Rectal smooth muscle tissue (tissue), 1 donor: ENCODE measurements around the gene RAB31.
A peak's percentile ranks its signal among the peaks of the same experiment; 100 is the strongest.

Experiments
- H3K27ac ChIP-seq: one replicate; pipeline ENCODE4 v1.7.0; 2013; ENCODE audit warnings: low read depth, low read length, inconsistent platforms
- H3K27me3 ChIP-seq: one replicate; pipeline ENCODE4 v1.7.0; 2013; ENCODE audit warnings: low read length; ENCODE audit not compliant: control insufficient read depth, insufficient read depth
- H3K36me3 ChIP-seq: one replicate; pipeline ENCODE4 v1.7.0; 2013; ENCODE audit warnings: low read length; ENCODE audit not compliant: control insufficient read depth, insufficient read depth
- H3K4me1 ChIP-seq: one replicate; pipeline ENCODE4 v1.7.0; 2013; ENCODE audit warnings: low read length; ENCODE audit not compliant: control insufficient read depth, insufficient read depth
- H3K4me3 ChIP-seq: one replicate; pipeline ENCODE4 v1.7.0; 2013; ENCODE audit warnings: low read length
- H3K9ac ChIP-seq: one replicate; pipeline ENCODE4 v1.7.0; 2013; ENCODE audit warnings: low read length

The RAB31 gene

DNA sequence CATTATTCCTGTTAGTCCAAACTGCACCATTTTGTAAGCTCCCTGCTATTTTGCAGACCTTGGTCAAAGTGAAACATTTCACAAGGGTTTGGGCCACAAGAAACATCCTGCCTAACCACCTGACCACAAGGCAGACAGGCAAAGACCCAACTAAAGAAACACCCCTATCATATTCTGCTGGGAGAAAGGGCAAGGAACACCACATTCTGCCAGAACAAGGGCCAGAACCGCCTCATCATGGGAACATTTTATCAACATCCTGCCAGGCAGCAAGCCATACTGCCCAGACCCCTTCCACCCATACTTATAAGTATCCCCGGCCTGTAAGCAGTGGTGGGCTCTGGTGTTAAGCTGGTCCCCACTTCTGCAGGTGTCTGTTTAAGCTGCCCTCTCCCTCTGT is 12.0 kb upstream of the RAB31 start:
- Histone ChIP-seq H3K36me3 (no peaks in the 10 kb centered on the region), H3K9ac (no peak overlapping the region), H3K27ac (no peak overlapping the region), H3K4me1 (no peaks in the 10 kb centered on the region), H3K4me3 (no peak overlapping the region), H3K27me3 (no peaks in the 10 kb centered on the region)

DNA sequence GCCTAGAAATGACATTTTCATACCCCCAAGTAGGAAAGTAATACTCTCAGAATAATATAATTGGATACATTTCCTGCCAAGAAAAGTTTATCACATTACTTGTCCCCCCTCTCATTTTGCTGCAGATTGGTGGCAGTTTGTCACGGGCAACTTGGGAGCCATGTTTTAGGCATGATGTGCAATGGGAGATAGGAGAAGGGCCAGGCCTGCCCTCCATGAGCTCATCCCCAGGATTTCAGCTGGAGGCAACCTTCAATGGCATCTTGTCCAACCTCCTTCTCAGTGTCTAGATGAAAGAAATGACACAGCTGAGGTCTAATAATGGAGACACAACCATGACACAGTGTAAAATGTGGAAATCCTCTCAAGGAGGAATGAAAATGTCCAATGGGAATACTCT is 11.4 kb upstream of the RAB31 start:
- Histone ChIP-seq H3K9ac (no peak overlapping the region), H3K27ac (no peak overlapping the region), H3K36me3 (no peaks in the 10 kb centered on the region), H3K27me3 (no peaks in the 10 kb centered on the region), H3K4me3 (no peak overlapping the region), H3K4me1 (no peaks in the 10 kb centered on the region)

DNA sequence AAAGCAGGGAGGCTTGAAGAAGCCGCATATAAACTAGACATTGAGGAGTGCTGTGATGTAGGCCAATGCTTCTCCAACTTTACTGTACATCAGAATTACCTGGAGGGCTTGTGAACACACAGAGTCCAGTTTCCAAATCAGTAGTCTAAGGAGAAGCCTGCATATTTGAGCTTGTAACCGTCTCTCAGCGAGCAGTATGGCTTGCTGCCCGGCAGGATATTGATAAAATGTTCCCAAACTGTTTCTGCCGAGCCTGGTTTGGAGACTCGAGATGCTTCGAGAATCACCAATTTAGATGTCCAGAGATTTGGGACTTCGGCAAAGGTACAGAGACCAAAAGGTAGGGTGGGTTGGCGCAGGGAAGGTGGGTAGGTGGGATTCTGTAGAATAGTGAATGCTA is 11.0 kb upstream of the RAB31 start:
- H3K9ac ChIP-seq, result no peak overlapping the region
- H3K4me1 ChIP-seq, result no peaks in the 10 kb centered on the region
- no peak overlapping the region for H3K27ac ChIP-seq
- H3K27me3 ChIP-seq, result no peaks in the 10 kb centered on the region
- H3K36me3 ChIP-seq, result no peaks in the 10 kb centered on the region
- H3K4me3 ChIP-seq, result no peak overlapping the region

DNA sequence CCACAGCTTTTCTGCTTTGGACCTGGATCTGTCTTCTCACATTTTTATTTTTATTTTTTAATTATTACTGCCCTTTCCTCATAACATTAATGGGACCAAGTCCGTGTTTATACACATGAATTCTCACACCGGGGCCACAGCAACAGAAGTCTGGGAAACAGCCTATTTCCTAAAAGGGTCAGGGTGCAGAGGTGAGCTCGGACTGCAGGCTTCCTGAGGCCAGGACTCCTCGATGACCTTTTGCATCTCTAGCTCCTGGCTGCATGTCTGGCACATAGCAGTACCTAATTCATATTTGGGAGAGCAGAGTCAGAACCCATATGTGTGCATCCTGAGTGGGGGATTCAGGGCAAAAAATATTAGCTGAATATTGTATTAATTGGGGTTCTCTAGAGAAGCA is 9.6 kb upstream of the RAB31 start:
- H3K27me3 ChIP-seq, result no peaks in the 10 kb centered on the region
- H3K36me3 ChIP-seq, result no peaks in the 10 kb centered on the region
- H3K9ac ChIP-seq, result no peak overlapping the region
- H3K4me3 ChIP-seq, result no peak overlapping the region
- H3K27ac ChIP-seq, result no peak overlapping the region
- no peaks in the 10 kb centered on the region for H3K4me1 ChIP-seq

DNA sequence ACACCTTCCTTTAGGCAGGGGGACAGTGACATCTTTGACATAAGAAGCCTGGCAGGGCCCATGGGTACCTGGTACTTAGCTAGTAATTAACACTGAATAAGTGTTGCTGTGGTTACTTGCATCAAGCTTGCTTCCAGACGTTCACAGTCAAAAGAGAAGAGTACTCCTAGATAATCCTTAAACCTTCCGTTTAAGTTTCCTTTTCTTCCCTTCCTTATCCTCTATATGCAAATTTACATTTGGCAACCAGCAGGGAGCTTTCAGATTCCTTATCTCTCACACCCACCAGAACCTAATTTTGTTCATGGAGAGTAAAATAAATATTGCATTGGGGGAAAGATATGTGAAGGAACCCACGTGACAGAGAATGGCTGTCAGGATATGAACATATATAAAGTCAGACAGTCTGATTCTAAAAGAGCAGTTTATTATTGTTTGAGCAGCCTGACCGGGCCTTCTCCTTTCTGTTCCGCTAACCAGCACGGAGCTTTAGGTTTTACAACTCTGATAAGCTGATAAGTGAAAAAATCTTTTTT is 7.8 kb upstream of the RAB31 start:
- Histone ChIP-seq H3K27me3 (no peaks in the 10 kb centered on the region), H3K36me3 (no peaks in the 10 kb centered on the region), H3K9ac (no peak overlapping the region), H3K27ac (no peak overlapping the region), H3K4me3 (no peak overlapping the region), H3K4me1 (no peaks in the 10 kb centered on the region)

DNA sequence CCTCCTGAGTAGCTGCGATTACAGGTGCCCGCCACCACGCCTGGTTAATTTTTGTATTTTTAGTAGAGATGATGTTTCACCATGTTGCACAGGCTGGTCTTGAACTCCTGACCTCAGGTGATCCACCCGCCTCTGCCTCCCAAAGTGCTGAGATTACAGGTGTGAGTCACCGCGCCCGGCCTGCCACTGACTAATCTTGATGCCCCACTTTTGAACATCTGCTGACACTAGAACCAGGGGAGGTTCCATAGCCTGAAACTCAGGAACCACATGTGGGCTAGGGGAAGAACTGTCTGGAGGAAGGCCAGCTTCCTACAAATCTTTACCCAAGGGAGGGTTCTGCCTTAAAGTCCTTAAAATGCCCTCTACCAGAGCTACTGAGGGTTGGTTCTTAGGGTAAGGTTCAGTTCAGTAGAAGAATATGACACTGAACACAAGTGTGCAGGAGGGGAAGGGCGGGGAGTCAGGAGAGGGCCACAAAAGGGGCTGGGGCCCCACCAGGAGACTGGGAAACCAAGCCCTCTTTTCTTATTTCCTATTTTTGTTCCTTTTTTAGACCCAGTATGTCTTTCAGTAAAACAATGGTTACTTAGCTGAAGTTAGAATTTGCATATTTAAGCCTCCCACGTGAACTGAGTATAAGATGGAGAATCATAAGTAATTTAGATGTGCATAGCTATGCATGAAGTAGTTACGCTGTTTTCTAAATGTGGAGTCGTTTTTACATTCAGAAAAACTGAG is 6.3 kb upstream of the RAB31 start:
- Histone ChIP-seq H3K9ac (no peak overlapping the region), H3K27ac (no peak overlapping the region)

DNA sequence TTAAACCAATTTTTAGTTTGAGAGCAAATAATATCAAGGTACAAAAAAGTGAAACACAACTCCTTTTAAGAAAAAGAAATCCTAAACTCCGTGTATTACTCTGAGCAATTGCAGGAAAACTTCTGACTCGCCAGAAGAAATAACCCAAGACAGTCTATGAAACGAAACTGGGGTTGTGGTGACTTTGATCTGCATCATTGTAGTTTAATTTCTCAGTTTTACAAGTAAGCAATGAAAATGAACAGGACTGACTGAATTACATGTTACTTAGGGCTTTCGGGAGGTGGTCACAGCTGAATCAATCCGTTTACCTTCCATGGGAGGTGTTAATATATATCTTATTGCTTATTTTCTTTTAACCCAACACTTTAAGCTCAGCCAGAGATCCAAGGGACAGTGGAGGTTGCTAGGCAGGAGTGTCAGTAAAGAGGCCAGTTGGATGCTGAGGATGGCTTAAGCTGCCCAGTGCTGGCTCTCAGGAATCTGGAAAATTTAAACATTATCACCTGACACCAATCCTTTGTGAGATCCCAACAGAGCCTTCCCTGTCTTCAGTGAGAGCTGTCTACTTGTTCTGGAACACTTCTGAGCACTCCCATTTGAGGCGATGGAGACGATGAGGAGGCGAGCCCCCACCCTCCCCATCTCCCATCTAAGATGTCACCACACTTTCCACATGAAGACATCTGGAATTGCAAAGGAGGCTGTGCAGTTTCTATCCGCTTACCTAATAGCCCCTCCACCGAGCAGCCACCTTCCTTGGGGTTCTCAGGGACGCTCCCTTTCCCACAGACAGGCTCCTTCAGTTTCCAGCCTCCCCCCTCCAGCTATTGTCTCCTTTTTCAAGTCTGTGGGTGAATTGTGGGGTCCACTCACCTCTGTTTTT is 3.6 kb upstream of the RAB31 start:
- Histone ChIP-seq H3K9ac (no peak overlapping the region), H3K4me1 (peaks cover 8% of the 10 kb centered on the region), H3K4me3 (no peak overlapping the region), H3K27me3 (peaks cover under 1% of the 10 kb centered on the region), H3K36me3 (no peaks in the 10 kb centered on the region), H3K27ac (no peak overlapping the region)

More for the DNA sequence above, 6.3 kb upstream of the RAB31 start:
- H3K4me1 ChIP-seq, result peaks cover under 1% of the 10 kb centered on the region
- H3K4me3 ChIP-seq, result no peak overlapping the region
- H3K27me3 ChIP-seq, result no peaks in the 10 kb centered on the region
- no peaks in the 10 kb centered on the region for H3K36me3 ChIP-seq

DNA sequence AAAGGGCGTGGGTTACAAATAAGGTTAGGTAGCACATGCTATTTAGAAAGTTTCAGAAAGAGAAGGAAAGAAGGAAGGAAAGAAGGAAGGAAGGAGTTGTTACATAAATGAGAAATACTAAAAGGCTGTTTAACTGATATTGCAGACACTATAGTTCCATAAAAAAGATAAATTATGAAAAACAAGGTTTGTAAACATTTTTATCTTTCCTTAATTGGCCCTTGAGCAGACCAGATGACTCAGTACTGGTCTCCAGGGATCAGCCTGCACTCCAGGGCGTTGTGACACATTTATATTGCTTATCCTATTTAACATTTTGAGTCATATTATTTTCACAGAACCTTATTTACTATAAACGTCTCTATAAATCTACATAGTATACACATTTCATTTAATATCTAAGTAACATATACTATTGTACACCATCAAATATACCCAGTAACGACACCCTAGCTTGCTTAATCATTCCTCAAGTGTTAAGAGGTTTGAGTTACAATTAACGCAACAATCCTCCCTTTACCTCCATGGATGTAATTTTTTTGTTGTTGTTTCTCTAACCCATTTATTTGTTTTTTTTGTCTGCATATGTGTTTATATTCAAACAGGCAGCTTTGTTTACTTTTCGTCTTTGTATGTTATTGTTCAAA is 2.8 kb upstream of the RAB31 start:
- Histone ChIP-seq H3K4me3 (no peak overlapping the region), H3K27me3 (peaks cover 2% of the 10 kb centered on the region), H3K36me3 (no peaks in the 10 kb centered on the region), H3K27ac (no peak overlapping the region), H3K4me1 (peaks cover 15% of the 10 kb centered on the region), H3K9ac (no peak overlapping the region)

DNA sequence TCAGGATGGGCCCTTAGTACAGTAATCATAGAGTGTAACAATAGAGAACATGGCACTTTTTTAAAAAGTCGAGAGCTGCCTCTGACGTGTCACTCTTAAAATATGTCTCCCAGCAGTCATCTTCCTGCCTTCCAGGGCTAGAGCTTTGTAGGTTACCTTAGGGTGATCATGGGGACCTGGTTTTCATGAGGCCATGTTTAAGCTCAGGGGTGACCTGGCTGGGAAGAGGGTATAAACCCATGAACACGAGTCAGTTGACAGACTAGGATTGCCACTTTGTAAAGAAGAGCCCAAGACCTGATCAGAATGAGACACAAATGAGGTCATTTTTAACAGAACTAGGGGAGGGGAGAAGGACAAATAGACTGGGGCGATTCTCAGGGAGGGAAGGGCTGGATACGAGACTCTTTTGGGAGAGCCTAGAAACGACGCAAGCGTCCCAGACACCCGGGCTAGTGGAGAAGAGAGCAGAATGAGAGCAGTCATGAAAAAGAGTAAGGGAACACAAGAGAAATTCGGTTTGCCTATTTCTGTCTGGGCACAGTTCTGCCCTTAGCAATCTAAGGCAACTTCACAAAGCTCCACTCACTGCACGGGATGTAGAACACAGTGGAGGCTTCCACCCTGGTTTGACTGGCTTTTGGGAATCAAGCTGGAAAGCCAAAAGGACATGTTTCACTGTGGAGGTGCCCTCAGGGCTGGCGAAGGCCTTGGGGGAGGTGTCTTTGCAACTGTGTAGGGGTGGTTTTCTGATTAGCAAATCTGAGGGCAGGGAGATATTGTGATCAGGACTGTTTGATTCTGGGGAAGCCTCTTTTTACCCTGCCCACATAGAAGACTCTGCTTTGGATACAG is 1.8 kb upstream of the RAB31 start:
- Histone ChIP-seq H3K9ac (no peak overlapping the region), H3K4me1 (peaks cover 15% of the 10 kb centered on the region), H3K27me3 (peaks cover 2% of the 10 kb centered on the region), H3K4me3 (no peak overlapping the region), H3K27ac (peak overlapping the region; percentile 99), H3K36me3 (no peaks in the 10 kb centered on the region)

DNA sequence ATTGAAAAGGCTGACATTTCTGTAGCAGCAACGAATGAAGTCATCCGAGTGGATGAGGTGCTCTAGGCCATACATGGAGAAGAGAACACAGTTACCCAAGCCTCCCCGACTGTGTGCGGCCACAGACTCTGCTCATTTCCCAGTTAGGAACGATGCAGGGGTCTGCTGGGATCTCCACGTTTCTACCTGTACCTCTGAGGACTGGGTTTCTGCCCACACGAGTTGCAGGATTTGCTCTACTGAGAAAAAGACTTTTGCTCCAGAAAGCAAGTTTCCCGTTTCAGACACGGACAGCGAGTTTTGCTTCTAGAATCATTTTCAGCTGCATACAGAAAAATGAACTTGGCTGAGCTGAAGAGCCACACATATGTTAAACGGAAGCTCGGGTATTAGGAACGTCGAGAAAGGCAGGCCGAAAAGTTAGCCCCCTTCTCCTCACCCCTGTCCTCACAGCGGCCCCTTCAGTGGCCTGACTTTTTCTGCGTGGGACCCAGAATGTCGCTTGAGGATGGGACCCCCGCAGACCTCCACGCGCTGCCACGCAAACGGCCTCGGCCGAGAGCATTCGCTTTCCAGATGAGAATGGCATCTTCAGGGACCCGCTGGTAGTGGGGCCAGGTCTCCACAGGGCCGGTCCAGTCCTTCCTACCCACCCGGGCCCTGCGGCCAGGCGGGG is 582 bp upstream of the RAB31 start:
- Histone ChIP-seq H3K27ac (peak overlapping the region; percentile 99), H3K36me3 (no peaks in the 10 kb centered on the region), H3K27me3 (peaks cover 2% of the 10 kb centered on the region), H3K4me3 (peak overlapping the region; percentile 87), H3K4me1 (peaks cover 20% of the 10 kb centered on the region), H3K9ac (peak overlapping the region; percentile 66)
